GM21737 (cell line): ENCODE measurements around the gene IGSF10.

ENCODE experiments used
- ATAC-seq: cut with Tn5 transposase; IDR thresholded peaks from one replicate; pipeline ENCODE4 v1.9.1; 2021; ENCODE audit warnings: mild to moderate bottlenecking, moderate library complexity; ENCODE audit not compliant: unreplicated experiment

Gene IGSF10

GRCh38 chr3:151423091-151423490 is 37.8 kb downstream of the IGSF10 start:
- ATAC-seq = no peak

- ATAC-seq = no peak
Observed at GRCh38 chr3:151421938-151422337, 38.9 kb downstream of the IGSF10 start.

DNA sequence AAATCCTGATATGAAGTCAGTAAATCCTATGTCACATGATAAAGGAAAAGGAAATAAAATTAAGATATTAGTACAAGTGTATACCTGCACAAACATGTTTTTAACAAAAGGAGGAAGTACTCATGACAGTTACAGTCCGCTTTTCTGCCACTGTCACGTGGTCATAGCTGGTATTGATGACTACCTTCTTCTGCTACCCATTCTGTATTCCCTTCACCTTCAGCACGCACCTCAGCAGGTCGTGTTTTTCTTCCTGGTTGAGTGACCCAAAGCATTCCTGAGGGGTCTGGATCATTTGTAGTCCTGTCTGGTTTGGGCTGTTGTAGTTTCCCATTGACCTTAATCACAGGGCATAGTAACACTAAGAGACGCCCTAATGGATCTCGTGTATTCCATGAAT is 41.1 kb downstream of the IGSF10 start:
- ATAC-seq = no peak

DNA sequence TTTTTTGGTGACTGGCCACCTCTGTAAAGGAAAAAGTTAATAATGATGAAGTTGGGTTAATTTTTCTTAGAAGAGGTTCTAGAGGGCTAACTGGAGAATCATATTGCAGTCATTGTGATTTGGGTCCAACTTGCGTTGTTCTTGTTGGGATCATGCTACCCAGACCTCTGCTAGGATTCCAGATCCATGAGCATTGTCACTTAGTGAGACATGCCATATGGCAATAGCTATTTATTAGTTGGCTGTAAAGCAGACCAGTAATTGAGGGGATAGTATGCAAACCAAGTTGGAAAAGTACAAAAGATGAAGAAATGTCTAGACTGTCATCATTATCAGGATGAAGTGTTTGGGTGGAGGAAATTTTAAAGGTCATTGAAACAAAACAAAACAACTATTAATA is 45.6 kb downstream of the IGSF10 start:
- no peak for ATAC-seq

DNA sequence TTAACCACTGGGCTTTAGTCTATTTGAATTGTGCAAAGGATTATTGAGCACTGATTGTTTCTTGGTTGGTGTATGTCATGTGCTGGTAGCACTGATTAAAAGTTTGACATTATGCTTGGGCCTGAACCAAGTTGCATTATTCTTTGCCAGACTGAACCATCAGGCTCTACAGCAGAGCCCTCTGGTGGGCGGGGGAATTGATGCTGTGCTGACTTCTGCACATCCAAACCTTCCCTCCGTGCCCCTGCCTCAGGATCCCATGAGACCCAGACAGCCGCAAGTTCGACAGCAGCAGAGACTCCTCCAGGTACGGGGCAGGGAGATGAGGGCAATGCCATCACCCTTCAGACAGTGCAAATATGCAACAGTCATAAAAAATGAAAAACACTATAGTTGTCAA is 47.9 kb downstream of the IGSF10 start:
- ATAC-seq = no peak
